GM12891 (cell line): ENCODE results near the gene PLLP.

Source experiments
- DNase-seq: peaks from one replicate; pipeline ENCODE4 v3.0.0; 2011; ENCODE audit warnings: low spot score; ENCODE audit not compliant: insufficient read length
- FAIRE-seq: peaks from 2 replicates; lab custom pipeline; 2011; peaks lifted over from hg19 to GRCh38; lab: Jason Lieb, UNC
- PAX5 ChIP-seq: IDR thresholded peaks from 2 replicates; pipeline ENCODE4 v1.6.1; 2011; ENCODE audit warnings: low read length, moderate library complexity, mild to moderate bottlenecking; ENCODE audit not compliant: insufficient read depth, severe bottlenecking
- POLR2A ChIP-seq: IDR thresholded peaks from 2 replicates; pipeline ENCODE4 v1.6.1; 2011; ENCODE audit warnings: low read depth, low read length, control low read depth
- POLR2AphosphoS5 ChIP-seq: IDR thresholded peaks from 2 replicates; pipeline ENCODE4 v1.6.1; 2011; ENCODE audit warnings: low read depth, low read length, control low read depth
- POU2F2 ChIP-seq: IDR thresholded peaks from 2 replicates; pipeline ENCODE4 v1.6.1; 2011; ENCODE audit warnings: low read depth, mild to moderate bottlenecking, control low read depth, low read length, moderate library complexity
- SPI1 ChIP-seq: IDR thresholded peaks from 2 replicates; pipeline ENCODE4 v1.6.1; 2011; ENCODE audit warnings: low read depth, low read length, control low read depth
- TAF1 ChIP-seq: IDR thresholded peaks from 2 replicates; pipeline ENCODE4 v1.6.1; 2011; ENCODE audit warnings: low read depth, low read length, control low read depth

The PLLP gene

GRCh38 chr16:57226701-57227621 is 57.5 kb downstream of the PLLP start:
- TF ChIP-seq PAX5, result no peak
- TF ChIP-seq SPI1, result no peak
- no peak for TF ChIP-seq POLR2AphosphoS5
- TF ChIP-seq POU2F2, result no peak
- no peak for TF ChIP-seq TAF1
- no peak for TF ChIP-seq POLR2A
- no peak for DNase-seq
- FAIRE-seq, result no peak

- no peak for DNase-seq
- FAIRE-seq, result no peak
- TF ChIP-seq PAX5 (no peak), SPI1 (no peak), TAF1 (no peak), POU2F2 (no peak), POLR2A (no peak), POLR2AphosphoS5 (no peak)
Observed at GRCh38 chr16:57225978-57226377, 58.5 kb downstream of the PLLP start.

- TF ChIP-seq TAF1, result no peak
- no peak for TF ChIP-seq SPI1
- TF ChIP-seq POLR2A, result no peak
- no peak for TF ChIP-seq POU2F2
- TF ChIP-seq POLR2AphosphoS5, result no peak
- TF ChIP-seq PAX5, result no peak
- FAIRE-seq (no peak), DNase-seq (no peak)
Observed at GRCh38 chr16:57224651-57225335, 59.7 kb downstream of the PLLP start.

GRCh38 chr16:57223057-57223456 is 61.4 kb downstream of the PLLP start:
- FAIRE-seq (no peak), DNase-seq (no peak)
- TF ChIP-seq TAF1 (no peak), PAX5 (no peak), POLR2AphosphoS5 (no peak), POLR2A (no peak), SPI1 (no peak), POU2F2 (no peak)

GRCh38 chr16:57216968-57217367 is 67.5 kb downstream of the PLLP start:
- TF ChIP-seq TAF1 (no peak), POU2F2 (no peak), PAX5 (no peak), SPI1 (no peak), POLR2A (no peak), POLR2AphosphoS5 (no peak)
- DNase-seq (no peak), FAIRE-seq (no peak)

- TF ChIP-seq POLR2AphosphoS5, result no peak
- TF ChIP-seq TAF1, result no peak
- TF ChIP-seq POU2F2, result no peak
- no peak for TF ChIP-seq PAX5
- no peak for DNase-seq
- FAIRE-seq, result no peak
Observed at GRCh38 chr16:57213462-57213861, 71.0 kb downstream of the PLLP start.

- TF ChIP-seq TAF1 (no peak), POLR2AphosphoS5 (no peak), SPI1 (no peak), POU2F2 (no peak), POLR2A (no peak)
- no peak for FAIRE-seq
Observed at GRCh38 chr16:57209780-57210179, 74.7 kb downstream of the PLLP start.

GRCh38 chr16:57208926-57209325 is 75.5 kb downstream of the PLLP start:
- DNase-seq, result no peak
- no peak for FAIRE-seq
- no peak for TF ChIP-seq PAX5
- no peak for TF ChIP-seq POLR2AphosphoS5
- TF ChIP-seq TAF1, result no peak
- TF ChIP-seq POU2F2, result no peak
- TF ChIP-seq POLR2A, result no peak
- TF ChIP-seq SPI1, result no peak

More at GRCh38 chr16:57209780-57210179, 74.7 kb downstream of the PLLP start:
- no peak for DNase-seq
